Upper lobe of right lung (tissue), 1 donor: ENCODE results near the gene MICB. TPM values are rescaled to one million over a fixed set of nuclear protein-coding genes. Genes with fewer than 3 reads are reported as not detected.

Experiments
- ATAC-seq: fragments of 200-7000 bp; cut with Tn5 transposase; one replicate; pipeline ENCODE4 v1.9.1; 2020; ENCODE audit warnings: mild to moderate bottlenecking, moderate library complexity
- DNase-seq: peaks from one replicate; pipeline ENCODE4 v3.0.0-alpha.2; 2020
- H3K27ac ChIP-seq: fragments of 200-600 bp; one replicate; pipeline ENCODE4 v1.8.0; 2022
- H3K27me3 ChIP-seq: fragments of 200-600 bp; one replicate; pipeline ENCODE4 v1.8.0; 2022; ENCODE audit warnings: mild to moderate bottlenecking
- H3K36me3 ChIP-seq: fragments of 200-600 bp; one replicate; pipeline ENCODE4 v1.8.0; 2022
- H3K4me1 ChIP-seq: fragments of 200-600 bp; one replicate; pipeline ENCODE4 v1.8.0; 2022
- H3K4me3 ChIP-seq: fragments of 200-600 bp; one replicate; pipeline ENCODE4 v1.8.0; 2022; ENCODE audit warnings: mild to moderate bottlenecking
- H3K9me3 ChIP-seq: fragments of 200-600 bp; one replicate; pipeline ENCODE4 v1.8.0; 2022
- CTCF ChIP-seq: fragments of 200-600 bp; IDR thresholded peaks from one replicate; pipeline ENCODE4 v1.8.0; 2022; ENCODE audit warnings: antibody characterized with exemption
- intact Hi-C: fragments of 100-400 bp; cut with DNase I; formaldehyde crosslinking; loops from one replicate; pipeline ENCODE4 v1.11.0; 2022
- total RNA-seq: library from RNA; stranded (reverse); fragmentation: NEBNext Ultra II Directional; extraction: Animal tissue kit (Norgen Biotek cat#: 25700); gene quantifications from one replicate; pipeline ENCODE4 v1.2.1, GENCODE V29; 2021
- donor health status: DM: no; HTN: yes; CAD: no; lungs with severe emphysema.

The MICB gene
- total RNA-seq, 1 donor from 2014 or later, result 8.2 TPM

GRCh38 chr6:31478186-31478950 is 19.6 kb upstream of the MICB start:
- Histone ChIP-seq H3K4me1 (peaks cover 6% of the 10 kb centered on the region), H3K27me3 (no peaks in the 10 kb centered on the region), H3K36me3 (no peaks in the 10 kb centered on the region), H3K4me3 (no peak overlapping the region), H3K9me3 (no peaks in the 10 kb centered on the region), H3K27ac (no peak overlapping the region)
- no peak for TF ChIP-seq CTCF
- intact Hi-C loops, result no loop called here
- DNase-seq, result no peak
- no peak for ATAC-seq

GRCh38 chr6:31479151-31479932 is 18.6 kb upstream of the MICB start:
- H3K4me3 ChIP-seq, result no peak overlapping the region
- H3K9me3 ChIP-seq, result no peaks in the 10 kb centered on the region
- no peaks in the 10 kb centered on the region for H3K36me3 ChIP-seq
- intact Hi-C loops, result no loop called here
- no peak overlapping the region for H3K27ac ChIP-seq
- H3K4me1 ChIP-seq, result no peaks in the 10 kb centered on the region
- TF ChIP-seq CTCF, result no peak
- DNase-seq (no peak), ATAC-seq (no peak)
- no peaks in the 10 kb centered on the region for H3K27me3 ChIP-seq

GRCh38 chr6:31479933-31480535 is 17.9 kb upstream of the MICB start:
- intact Hi-C loops, result no loop called here
- TF ChIP-seq CTCF, result no peak
- H3K27me3 ChIP-seq, result no peaks in the 10 kb centered on the region
- no peaks in the 10 kb centered on the region for H3K36me3 ChIP-seq
- ATAC-seq (no peak), DNase-seq (no peak)
- no peaks in the 10 kb centered on the region for H3K4me1 ChIP-seq
- no peak overlapping the region for H3K4me3 ChIP-seq
- no peaks in the 10 kb centered on the region for H3K9me3 ChIP-seq
- H3K27ac ChIP-seq, result no peak overlapping the region

- Histone ChIP-seq H3K9me3 (no peaks in the 10 kb centered on the region), H3K36me3 (no peaks in the 10 kb centered on the region), H3K27me3 (no peaks in the 10 kb centered on the region), H3K4me3 (no peak overlapping the region), H3K27ac (no peak overlapping the region), H3K4me1 (no peaks in the 10 kb centered on the region)
- DNase-seq, result no peak
- intact Hi-C loops, result no loop called here
- no peak for TF ChIP-seq CTCF
- ATAC-seq, result no peak
Observed at GRCh38 chr6:31480574-31480973, 17.4 kb upstream of the MICB start.

GRCh38 chr6:31483392-31483791 is 14.6 kb upstream of the MICB start:
- intact Hi-C loops, result no loop called here
- TF ChIP-seq CTCF, result no peak
- no peak for DNase-seq
- H3K4me1 ChIP-seq, result no peaks in the 10 kb centered on the region
- H3K27ac ChIP-seq, result no peak overlapping the region
- no peak for ATAC-seq
- no peaks in the 10 kb centered on the region for H3K36me3 ChIP-seq
- no peaks in the 10 kb centered on the region for H3K9me3 ChIP-seq
- no peaks in the 10 kb centered on the region for H3K27me3 ChIP-seq
- no peak overlapping the region for H3K4me3 ChIP-seq
